K562 (cell line): Measurements from ENCODE around the gene RHOF. TPM values are rescaled to one million over a fixed set of nuclear protein-coding genes. Genes with fewer than 3 reads are reported as not detected.

Experiments used
- DPF2 ChIP-seq: fragments of 450-650 bp; IDR thresholded peaks from 2 replicates; pipeline ENCODE4 v1.6.1; 2016
- ETV6 ChIP-seq, 3 experiments: fragments of 150-350 bp in 1 of 3; sonication (generic) in 1 of 3; formaldehyde crosslinking in 1 of 3; IDR thresholded peaks; 2 replicates each; pipeline versions ENCODE4 v1.6.1 to v1.8.0; 2014 to 2022; ENCODE audit warnings: borderline replicate concordance in 2 of 3, low read depth in 2 of 3, antibody characterized with exemption in 1 of 3, low read length in 1 of 3, mild to moderate bottlenecking in 1 of 3, missing genetic modification reagents in 1 of 3
- PHF21A ChIP-seq: fragments of 450-650 bp; IDR thresholded peaks from 2 replicates; pipeline ENCODE4 v1.6.1; 2017; ENCODE audit warnings: low read depth, borderline replicate concordance
- POLR3A ChIP-seq: IDR thresholded peaks from 2 replicates; pipeline ENCODE4 v1.6.1; 2011; ENCODE audit warnings: borderline replicate concordance, mild to moderate bottlenecking, moderate library complexity; ENCODE audit not compliant: insufficient read length, insufficient read depth; ENCODE audit errors: extremely low read depth
- PTBP1 ChIP-seq: fragments of 200-400 bp; formaldehyde crosslinking; IDR thresholded peaks from 2 replicates; pipeline ENCODE4 v1.6.1; 2017; ENCODE audit warnings: low read depth, low read length
- TARDBP ChIP-seq: fragments of 450-650 bp; IDR thresholded peaks from 2 replicates; pipeline ENCODE4 v1.6.1; 2016
- polyA plus RNA-seq, 8 experiments: library from polyadenylated mRNA; depleted of rRNA in 4 of 8; stranded (reverse) in 5 of 8; unstranded in 3 of 8; fragments of >200 nt; fragmentation: Nextera tagmentation in 2 of 8; fragmentation: Illumina TruSeq in 1 of 8; extraction: Ambion mirVana in 2 of 8; extraction: Trizol in 1 of 8; gene quantifications; 2 replicates each; pipeline versions ENCODE4 v1.2.1 to v1.2.3, GENCODE V29; 2011 to 2014; ENCODE audit warnings: inconsistent platforms in 1 of 8, missing spikeins in 1 of 8
- total RNA-seq, 7 experiments: library from RNA; depleted of rRNA in 6 of 7; stranded (reverse); fragments of >200 nt in 6 of 7; fragmentation: Illumina TruSeq in 2 of 7; extraction: Trizol in 2 of 7; gene quantifications; 2 replicates each; pipeline versions ENCODE4 v1.2.1 to v1.2.3, GENCODE V29; 2011 to 2021; ENCODE audit warnings: low replicate concordance in 1 of 7
- TF ChIP-seq, protein P1 (sequence below): sonication (generic); formaldehyde crosslinking; IDR thresholded peaks from 2 replicates; pipeline ENCODE4 v1.4.0; 2020; ENCODE audit warnings: mild to moderate bottlenecking, missing genetic modification reagents
- TF ChIP-seq, protein P2 (sequence below): fragments of 450-650 bp; IDR thresholded peaks from 2 replicates; pipeline ENCODE4 v1.6.1; 2016; ENCODE audit warnings: mild to moderate bottlenecking, moderate library complexity
- TF ChIP-seq, protein P3 (sequence below): IDR thresholded peaks from 3 replicates; pipeline ENCODE4 v1.6.1; 2011; ENCODE audit warnings: borderline replicate concordance, mild to moderate bottlenecking, moderate library complexity; ENCODE audit not compliant: insufficient read length; ENCODE audit errors: extremely low read depth

The RHOF gene
- total and polyA plus RNA-seq, 9 of the 15 experiments (the other 6 are each of a cell fraction or from before 2014, with no cell fraction given), result 0.13 to 10.1 (median 4.0) TPM

DNA sequence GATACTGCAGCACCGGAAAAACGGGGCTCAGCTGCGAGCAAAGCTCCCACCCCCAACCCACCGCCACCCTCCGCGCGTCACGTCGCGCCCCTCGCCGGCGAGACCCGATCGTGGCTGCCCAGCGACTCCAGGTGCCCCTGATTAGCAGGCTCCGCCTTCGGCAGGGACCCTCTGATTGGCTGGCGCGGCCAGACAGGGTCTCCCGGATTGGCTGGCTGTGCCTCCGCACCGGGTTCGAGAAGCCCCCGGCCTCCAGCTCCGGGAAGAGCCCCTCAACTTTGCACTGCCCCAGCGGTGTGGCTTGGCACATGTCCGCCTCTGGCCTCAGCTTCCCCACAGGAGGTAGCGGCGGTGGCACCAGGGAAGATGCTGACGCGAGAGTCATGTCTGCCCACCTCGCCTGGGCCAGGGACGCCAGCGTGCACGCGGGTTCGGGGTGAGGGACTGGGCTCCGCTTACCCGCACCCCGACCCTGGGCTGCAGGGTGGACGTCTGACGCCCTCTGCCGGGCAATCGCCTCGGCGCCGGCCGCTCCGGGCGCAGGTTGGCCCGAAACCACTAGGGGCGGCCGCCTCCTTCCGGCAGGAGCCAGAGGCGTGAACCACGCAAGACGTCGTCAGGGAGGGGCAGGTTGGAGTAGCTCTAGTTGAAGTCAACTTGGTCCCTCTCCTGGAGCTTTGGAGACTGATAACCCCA, 498 bp upstream of the RHOF start (continued):
- TF ChIP-seq, protein P1, sequence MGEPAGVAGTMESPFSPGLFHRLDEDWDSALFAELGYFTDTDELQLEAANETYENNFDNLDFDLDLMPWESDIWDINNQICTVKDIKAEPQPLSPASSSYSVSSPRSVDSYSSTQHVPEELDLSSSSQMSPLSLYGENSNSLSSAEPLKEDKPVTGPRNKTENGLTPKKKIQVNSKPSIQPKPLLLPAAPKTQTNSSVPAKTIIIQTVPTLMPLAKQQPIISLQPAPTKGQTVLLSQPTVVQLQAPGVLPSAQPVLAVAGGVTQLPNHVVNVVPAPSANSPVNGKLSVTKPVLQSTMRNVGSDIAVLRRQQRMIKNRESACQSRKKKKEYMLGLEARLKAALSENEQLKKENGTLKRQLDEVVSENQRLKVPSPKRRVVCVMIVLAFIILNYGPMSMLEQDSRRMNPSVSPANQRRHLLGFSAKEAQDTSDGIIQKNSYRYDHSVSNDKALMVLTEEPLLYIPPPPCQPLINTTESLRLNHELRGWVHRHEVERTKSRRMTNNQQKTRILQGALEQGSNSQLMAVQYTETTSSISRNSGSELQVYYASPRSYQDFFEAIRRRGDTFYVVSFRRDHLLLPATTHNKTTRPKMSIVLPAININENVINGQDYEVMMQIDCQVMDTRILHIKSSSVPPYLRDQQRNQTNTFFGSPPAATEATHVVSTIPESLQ (CRISPR knock-in tag), result peak; percentile 82; the same call in 1 of the 2 replicates
- peak; percentile 64; the same call in 1 of the 2 replicates for TF ChIP-seq PHF21A
- TF ChIP-seq DPF2, result peak; percentile 24; the same call in 1 of the 2 replicates
- TF ChIP-seq POLR3A, result no peak
- peak; percentile 86 for TF ChIP-seq TARDBP
- TF ChIP-seq ETV6 (IDR thresholded peaks at IDR 0.05; ENCODE audit: borderline replicate concordance in 1 of 2, low read depth in 2 of 2, low read length in 1 of 2), result no peak
- TF ChIP-seq ETV6 (CRISPR knock-in tag; IDR thresholded peaks at IDR 0.05; ENCODE audit: borderline replicate concordance), result no peak; the same call in 1 of the 2 replicates
- TF ChIP-seq, protein P2, sequence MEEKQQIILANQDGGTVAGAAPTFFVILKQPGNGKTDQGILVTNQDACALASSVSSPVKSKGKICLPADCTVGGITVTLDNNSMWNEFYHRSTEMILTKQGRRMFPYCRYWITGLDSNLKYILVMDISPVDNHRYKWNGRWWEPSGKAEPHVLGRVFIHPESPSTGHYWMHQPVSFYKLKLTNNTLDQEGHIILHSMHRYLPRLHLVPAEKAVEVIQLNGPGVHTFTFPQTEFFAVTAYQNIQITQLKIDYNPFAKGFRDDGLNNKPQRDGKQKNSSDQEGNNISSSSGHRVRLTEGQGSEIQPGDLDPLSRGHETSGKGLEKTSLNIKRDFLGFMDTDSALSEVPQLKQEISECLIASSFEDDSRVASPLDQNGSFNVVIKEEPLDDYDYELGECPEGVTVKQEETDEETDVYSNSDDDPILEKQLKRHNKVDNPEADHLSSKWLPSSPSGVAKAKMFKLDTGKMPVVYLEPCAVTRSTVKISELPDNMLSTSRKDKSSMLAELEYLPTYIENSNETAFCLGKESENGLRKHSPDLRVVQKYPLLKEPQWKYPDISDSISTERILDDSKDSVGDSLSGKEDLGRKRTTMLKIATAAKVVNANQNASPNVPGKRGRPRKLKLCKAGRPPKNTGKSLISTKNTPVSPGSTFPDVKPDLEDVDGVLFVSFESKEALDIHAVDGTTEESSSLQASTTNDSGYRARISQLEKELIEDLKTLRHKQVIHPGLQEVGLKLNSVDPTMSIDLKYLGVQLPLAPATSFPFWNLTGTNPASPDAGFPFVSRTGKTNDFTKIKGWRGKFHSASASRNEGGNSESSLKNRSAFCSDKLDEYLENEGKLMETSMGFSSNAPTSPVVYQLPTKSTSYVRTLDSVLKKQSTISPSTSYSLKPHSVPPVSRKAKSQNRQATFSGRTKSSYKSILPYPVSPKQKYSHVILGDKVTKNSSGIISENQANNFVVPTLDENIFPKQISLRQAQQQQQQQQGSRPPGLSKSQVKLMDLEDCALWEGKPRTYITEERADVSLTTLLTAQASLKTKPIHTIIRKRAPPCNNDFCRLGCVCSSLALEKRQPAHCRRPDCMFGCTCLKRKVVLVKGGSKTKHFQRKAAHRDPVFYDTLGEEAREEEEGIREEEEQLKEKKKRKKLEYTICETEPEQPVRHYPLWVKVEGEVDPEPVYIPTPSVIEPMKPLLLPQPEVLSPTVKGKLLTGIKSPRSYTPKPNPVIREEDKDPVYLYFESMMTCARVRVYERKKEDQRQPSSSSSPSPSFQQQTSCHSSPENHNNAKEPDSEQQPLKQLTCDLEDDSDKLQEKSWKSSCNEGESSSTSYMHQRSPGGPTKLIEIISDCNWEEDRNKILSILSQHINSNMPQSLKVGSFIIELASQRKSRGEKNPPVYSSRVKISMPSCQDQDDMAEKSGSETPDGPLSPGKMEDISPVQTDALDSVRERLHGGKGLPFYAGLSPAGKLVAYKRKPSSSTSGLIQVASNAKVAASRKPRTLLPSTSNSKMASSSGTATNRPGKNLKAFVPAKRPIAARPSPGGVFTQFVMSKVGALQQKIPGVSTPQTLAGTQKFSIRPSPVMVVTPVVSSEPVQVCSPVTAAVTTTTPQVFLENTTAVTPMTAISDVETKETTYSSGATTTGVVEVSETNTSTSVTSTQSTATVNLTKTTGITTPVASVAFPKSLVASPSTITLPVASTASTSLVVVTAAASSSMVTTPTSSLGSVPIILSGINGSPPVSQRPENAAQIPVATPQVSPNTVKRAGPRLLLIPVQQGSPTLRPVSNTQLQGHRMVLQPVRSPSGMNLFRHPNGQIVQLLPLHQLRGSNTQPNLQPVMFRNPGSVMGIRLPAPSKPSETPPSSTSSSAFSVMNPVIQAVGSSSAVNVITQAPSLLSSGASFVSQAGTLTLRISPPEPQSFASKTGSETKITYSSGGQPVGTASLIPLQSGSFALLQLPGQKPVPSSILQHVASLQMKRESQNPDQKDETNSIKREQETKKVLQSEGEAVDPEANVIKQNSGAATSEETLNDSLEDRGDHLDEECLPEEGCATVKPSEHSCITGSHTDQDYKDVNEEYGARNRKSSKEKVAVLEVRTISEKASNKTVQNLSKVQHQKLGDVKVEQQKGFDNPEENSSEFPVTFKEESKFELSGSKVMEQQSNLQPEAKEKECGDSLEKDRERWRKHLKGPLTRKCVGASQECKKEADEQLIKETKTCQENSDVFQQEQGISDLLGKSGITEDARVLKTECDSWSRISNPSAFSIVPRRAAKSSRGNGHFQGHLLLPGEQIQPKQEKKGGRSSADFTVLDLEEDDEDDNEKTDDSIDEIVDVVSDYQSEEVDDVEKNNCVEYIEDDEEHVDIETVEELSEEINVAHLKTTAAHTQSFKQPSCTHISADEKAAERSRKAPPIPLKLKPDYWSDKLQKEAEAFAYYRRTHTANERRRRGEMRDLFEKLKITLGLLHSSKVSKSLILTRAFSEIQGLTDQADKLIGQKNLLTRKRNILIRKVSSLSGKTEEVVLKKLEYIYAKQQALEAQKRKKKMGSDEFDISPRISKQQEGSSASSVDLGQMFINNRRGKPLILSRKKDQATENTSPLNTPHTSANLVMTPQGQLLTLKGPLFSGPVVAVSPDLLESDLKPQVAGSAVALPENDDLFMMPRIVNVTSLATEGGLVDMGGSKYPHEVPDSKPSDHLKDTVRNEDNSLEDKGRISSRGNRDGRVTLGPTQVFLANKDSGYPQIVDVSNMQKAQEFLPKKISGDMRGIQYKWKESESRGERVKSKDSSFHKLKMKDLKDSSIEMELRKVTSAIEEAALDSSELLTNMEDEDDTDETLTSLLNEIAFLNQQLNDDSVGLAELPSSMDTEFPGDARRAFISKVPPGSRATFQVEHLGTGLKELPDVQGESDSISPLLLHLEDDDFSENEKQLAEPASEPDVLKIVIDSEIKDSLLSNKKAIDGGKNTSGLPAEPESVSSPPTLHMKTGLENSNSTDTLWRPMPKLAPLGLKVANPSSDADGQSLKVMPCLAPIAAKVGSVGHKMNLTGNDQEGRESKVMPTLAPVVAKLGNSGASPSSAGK, result peak; percentile 95
- 0 out of 2 replicates have a peak, but pooled peaks have one; percentile 46 for TF ChIP-seq PTBP1
- TF ChIP-seq, protein P3, sequence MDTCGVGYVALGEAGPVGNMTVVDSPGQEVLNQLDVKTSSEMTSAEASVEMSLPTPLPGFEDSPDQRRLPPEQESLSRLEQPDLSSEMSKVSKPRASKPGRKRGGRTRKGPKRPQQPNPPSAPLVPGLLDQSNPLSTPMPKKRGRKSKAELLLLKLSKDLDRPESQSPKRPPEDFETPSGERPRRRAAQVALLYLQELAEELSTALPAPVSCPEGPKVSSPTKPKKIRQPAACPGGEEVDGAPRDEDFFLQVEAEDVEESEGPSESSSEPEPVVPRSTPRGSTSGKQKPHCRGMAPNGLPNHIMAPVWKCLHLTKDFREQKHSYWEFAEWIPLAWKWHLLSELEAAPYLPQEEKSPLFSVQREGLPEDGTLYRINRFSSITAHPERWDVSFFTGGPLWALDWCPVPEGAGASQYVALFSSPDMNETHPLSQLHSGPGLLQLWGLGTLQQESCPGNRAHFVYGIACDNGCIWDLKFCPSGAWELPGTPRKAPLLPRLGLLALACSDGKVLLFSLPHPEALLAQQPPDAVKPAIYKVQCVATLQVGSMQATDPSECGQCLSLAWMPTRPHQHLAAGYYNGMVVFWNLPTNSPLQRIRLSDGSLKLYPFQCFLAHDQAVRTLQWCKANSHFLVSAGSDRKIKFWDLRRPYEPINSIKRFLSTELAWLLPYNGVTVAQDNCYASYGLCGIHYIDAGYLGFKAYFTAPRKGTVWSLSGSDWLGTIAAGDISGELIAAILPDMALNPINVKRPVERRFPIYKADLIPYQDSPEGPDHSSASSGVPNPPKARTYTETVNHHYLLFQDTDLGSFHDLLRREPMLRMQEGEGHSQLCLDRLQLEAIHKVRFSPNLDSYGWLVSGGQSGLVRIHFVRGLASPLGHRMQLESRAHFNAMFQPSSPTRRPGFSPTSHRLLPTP, result no peak
